ENCODE measurements around the gene KCNS1. TPM values are rescaled to one million over a fixed set of nuclear protein-coding genes. Genes with fewer than 3 reads are reported as not detected.

KCNS1 gene
- total and polyA plus RNA-seq, 5 donors from 2014 or later = 0.09 to 0.20 (median 0.17) TPM; not detected in 1

DNA sequence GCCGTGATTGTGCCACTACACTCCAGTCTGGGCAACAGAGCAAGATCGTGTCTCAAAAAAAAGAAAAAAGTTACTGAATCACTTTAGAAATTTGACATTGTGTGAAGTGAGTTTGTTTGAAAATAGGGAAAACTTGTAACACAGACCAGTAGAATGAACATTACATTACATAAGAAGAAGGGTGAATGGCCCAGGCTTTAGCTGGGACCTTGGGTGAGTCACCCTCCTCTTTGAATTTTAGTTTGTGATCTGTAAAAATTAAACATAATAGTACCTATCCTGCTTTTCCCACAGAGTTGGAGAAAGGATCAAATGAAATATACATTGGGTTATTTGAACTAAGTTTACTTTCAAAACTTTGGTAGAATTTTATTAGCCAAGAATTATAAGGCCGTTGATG, 56.3 kb downstream of the KCNS1 start:
- no peaks in the 10 kb centered on the region for H3K9me3 ChIP-seq (ENCODE audit: control insufficient read depth in 2 of 2, low read length in 2 of 2)
- no peak for DNase-seq
- peak overlapping the region in 1 of 3 donors; percentile 27 for H3K27ac Mint-ChIP-seq
- H3K4me1 ChIP-seq (ENCODE audit: control insufficient read depth, insufficient read depth, low read length, poor library complexity, severe bottlenecking) = peaks cover 56% of the 10 kb centered on the region
- H3K27ac ChIP-seq (ENCODE audit: insufficient read depth, low read length, poor library complexity, severe bottlenecking) = peak overlapping the region; percentile 41
- no peaks in the 10 kb centered on the region for H3K9me3 Mint-ChIP-seq
- peaks cover 83% of the 10 kb centered on the region for H3K36me3 ChIP-seq (ENCODE audit: control insufficient read depth, insufficient read depth, low read length)
- peak overlapping the region in 1 of 4 donors; percentile 63 for H3K4me3 Mint-ChIP-seq
- no peak overlapping the region for H3K4me3 ChIP-seq (ENCODE audit: low read depth, low read length)
- H3K27me3 ChIP-seq (ENCODE audit: control insufficient read depth, insufficient read depth, low read length) = no peaks in the 10 kb centered on the region
- peaks cover 30 to 86% (median 66%) of the 10 kb centered on the region in 4 donors for H3K4me1 Mint-ChIP-seq
- no peaks in the 10 kb centered on the region for H3K27me3 Mint-ChIP-seq
- no peak for ATAC-seq (ENCODE audit: low read depth in 2 of 2)
- peaks cover 48% of the 10 kb centered on the region for H3K36me3 Mint-ChIP-seq

DNA sequence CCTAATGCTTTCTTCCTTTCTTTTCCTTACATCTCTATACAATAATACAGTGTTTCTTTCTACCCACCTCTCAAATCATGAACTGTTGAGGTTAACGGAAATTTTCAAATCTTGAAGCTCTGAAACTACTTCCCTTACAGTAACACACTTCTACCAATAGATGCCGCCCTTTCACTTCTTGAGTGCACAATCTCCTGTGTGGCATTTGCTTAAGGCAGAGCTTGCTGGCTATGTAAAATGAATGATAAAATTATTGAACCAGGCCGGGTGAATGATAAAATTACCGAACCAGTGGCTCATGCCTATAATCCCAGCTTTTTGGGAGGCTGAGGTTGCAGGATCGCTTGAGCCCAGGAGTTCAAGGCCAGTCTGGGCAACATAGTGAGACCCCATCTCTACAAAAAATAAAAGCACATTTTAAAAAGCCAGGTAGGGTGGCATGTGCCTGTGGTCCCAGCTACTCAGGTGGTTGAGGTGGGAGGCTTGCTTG, 56.8 kb downstream of the KCNS1 start:
- Mint-ChIP-seq H3K9me3 (no peaks in the 10 kb centered on the region), H3K4me3 (peak overlapping the region in 2 of 4 donors; percentile 24 to 63), H3K27me3 (no peaks in the 10 kb centered on the region), H3K4me1 (peaks cover 29 to 86% (median 62%) of the 10 kb centered on the region in 4 donors), H3K27ac (peak overlapping the region; percentile 27 to 88 (median 42)), H3K36me3 (peaks cover 45% of the 10 kb centered on the region)
- Histone ChIP-seq H3K27me3 (ENCODE audit: control insufficient read depth, insufficient read depth, low read length) (no peaks in the 10 kb centered on the region), H3K9me3 (ENCODE audit: control insufficient read depth in 2 of 2, low read length in 2 of 2) (no peaks in the 10 kb centered on the region), H3K4me1 (ENCODE audit: control insufficient read depth, insufficient read depth, low read length, poor library complexity, severe bottlenecking) (peaks cover 56% of the 10 kb centered on the region), H3K4me3 (ENCODE audit: low read depth, low read length) (peak overlapping the region; percentile 13), H3K27ac (ENCODE audit: insufficient read depth, low read length, poor library complexity, severe bottlenecking) (peak overlapping the region; percentile 64), H3K36me3 (ENCODE audit: control insufficient read depth, insufficient read depth, low read length) (peaks cover 83% of the 10 kb centered on the region)
- peak; percentile 31 to 76 (median 66) for DNase-seq
- peak; percentile 85 to 88 for ATAC-seq (ENCODE audit: low read depth in 2 of 2)

DNA sequence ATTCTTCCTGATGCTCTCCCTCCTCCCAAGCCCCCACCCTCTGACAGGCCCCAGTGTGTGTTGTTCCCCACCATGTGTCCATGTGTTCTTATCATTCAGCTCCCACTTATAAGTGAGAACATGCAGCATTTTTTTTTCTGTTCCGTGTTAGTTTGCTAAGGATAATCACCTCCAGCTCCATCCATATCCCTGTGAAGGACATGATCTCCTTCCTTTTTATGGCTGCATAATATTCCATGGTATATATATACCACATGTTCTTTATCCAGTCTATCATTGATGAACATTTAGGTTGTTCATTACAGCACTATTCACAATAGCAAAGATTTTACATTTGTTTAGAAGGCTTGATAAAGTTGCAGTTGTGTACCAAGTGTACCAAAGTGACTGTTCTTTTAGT, 57.9 kb downstream of the KCNS1 start:
- ATAC-seq (ENCODE audit: low read depth in 2 of 2) (no peak), DNase-seq (no peak)
- Histone ChIP-seq H3K27me3 (ENCODE audit: control insufficient read depth, insufficient read depth, low read length) (no peaks in the 10 kb centered on the region), H3K4me3 (ENCODE audit: low read depth, low read length) (no peak overlapping the region), H3K9me3 (ENCODE audit: control insufficient read depth in 2 of 2, low read length in 2 of 2) (no peaks in the 10 kb centered on the region), H3K36me3 (ENCODE audit: control insufficient read depth, insufficient read depth, low read length) (peaks cover 77% of the 10 kb centered on the region), H3K27ac (ENCODE audit: insufficient read depth, low read length, poor library complexity, severe bottlenecking) (peak overlapping the region; percentile 64), H3K4me1 (ENCODE audit: control insufficient read depth, insufficient read depth, low read length, poor library complexity, severe bottlenecking) (peaks cover 55% of the 10 kb centered on the region)
- peak overlapping the region in 1 of 3 donors; percentile 27 for H3K27ac Mint-ChIP-seq
- no peaks in the 10 kb centered on the region for H3K9me3 Mint-ChIP-seq
- H3K27me3 Mint-ChIP-seq = no peaks in the 10 kb centered on the region
- no peak overlapping the region for H3K4me3 Mint-ChIP-seq
- H3K4me1 Mint-ChIP-seq = peaks cover 25 to 84% (median 60%) of the 10 kb centered on the region in 4 donors
- H3K36me3 Mint-ChIP-seq = peaks cover 35% of the 10 kb centered on the region

Other genes with a start within 250 kb of the KCNS1 start
- gene YWHAB, start 215.4 kb downstream of the KCNS1 start, total RNA-seq = 303 TPM
- gene YWHAB, start 215.4 kb downstream of the KCNS1 start, polyA plus RNA-seq = 100 to 1,000 TPM; 567 to 927 (median 748) TPM
- 66.1 TPM for gene PABPC1L, start 191.1 kb downstream of the KCNS1 start, total RNA-seq
- gene PABPC1L, start 191.1 kb downstream of the KCNS1 start, polyA plus RNA-seq = under 1 TPM in 2 of 4 donors, not detected in 2; 0.12 to 0.68 TPM
- gene TOMM34, start 140.7 kb downstream of the KCNS1 start, total RNA-seq = 10.7 TPM
- gene TOMM34, start 140.7 kb downstream of the KCNS1 start, polyA plus RNA-seq = 10 to 100 TPM; 13.8 to 24.2 (median 23.0) TPM
- 375 TPM for gene STK4, start 134.6 kb downstream of the KCNS1 start, total RNA-seq
- gene STK4, start 134.6 kb downstream of the KCNS1 start, polyA plus RNA-seq = 100 to 1,000 TPM; 211 to 254 (median 227) TPM
- gene WFDC5, start 14.0 kb upstream of the KCNS1 start, total RNA-seq = not detected
- gene WFDC5, start 14.0 kb upstream of the KCNS1 start, polyA plus RNA-seq = not detected
- gene WFDC12, start 23.3 kb upstream of the KCNS1 start, total RNA-seq = not detected
- not detected for gene WFDC12, start 23.3 kb upstream of the KCNS1 start, polyA plus RNA-seq
- gene PI3, start 73.8 kb upstream of the KCNS1 start, total RNA-seq = not detected
- gene PI3, start 73.8 kb upstream of the KCNS1 start, polyA plus RNA-seq = not detected
- gene SEMG1, start 105.9 kb upstream of the KCNS1 start, total RNA-seq = not detected
- gene SEMG1, start 105.9 kb upstream of the KCNS1 start, polyA plus RNA-seq = not detected
- not detected for gene SEMG2, start 120.2 kb upstream of the KCNS1 start, total RNA-seq
- gene SEMG2, start 120.2 kb upstream of the KCNS1 start, polyA plus RNA-seq = not detected
- gene SLPI, start 153.4 kb upstream of the KCNS1 start, total RNA-seq = not detected
- not detected for gene SLPI, start 153.4 kb upstream of the KCNS1 start, polyA plus RNA-seq
- gene RBPJL, start 205.7 kb upstream of the KCNS1 start, total RNA-seq = not detected
- gene RBPJL, start 205.7 kb upstream of the KCNS1 start, polyA plus RNA-seq = not detected
- gene MATN4, start 207.2 kb upstream of the KCNS1 start, total RNA-seq = not detected
- gene MATN4, start 207.2 kb upstream of the KCNS1 start, polyA plus RNA-seq = under 1 TPM in 1 of 4 donors, not detected in 3; 0.10 TPM
- gene SDC4, start 247.3 kb upstream of the KCNS1 start, total RNA-seq = 8.2 TPM
- gene SDC4, start 247.3 kb upstream of the KCNS1 start, polyA plus RNA-seq = 1 to 10 TPM; 2.2 to 6.3 (median 3.7) TPM

Data from CD4-positive, CD25-positive, alpha-beta regulatory T cell (primary cell).